Sigmoid colon (tissue), 4 donors: Measurements from ENCODE around the gene SCAF11.

Experiments used
- CTCF ChIP-seq, 4 experiments: fragments of 450-650 bp in 3 of 4; fragments of 200-600 bp in 1 of 4; IDR thresholded peaks; one replicate each; pipeline ENCODE4 v1.5.1; 2016 to 2019; ENCODE audit warnings: antibody characterized with exemption in 4 of 4, mild to moderate bottlenecking in 3 of 4, moderate library complexity in 2 of 4
- POLR2A ChIP-seq, 2 donors: fragments of 450-650 bp; IDR thresholded peaks; one replicate each; pipeline ENCODE4 v1.6.1; 2016; ENCODE audit warnings: antibody characterized with exemption in 2 of 2, mild to moderate bottlenecking in 2 of 2, moderate library complexity in 2 of 2
- POLR2AphosphoS5 ChIP-seq, 4 donors: sonication (generic); formaldehyde crosslinking; IDR thresholded peaks; one replicate each; pipeline ENCODE4 v1.6.1; 2017; ENCODE audit warnings: antibody characterized with exemption in 4 of 4

GRCh38 chr12:45977620-45978019 lies 12.8 kb downstream of the SCAF11 start:
- TF ChIP-seq CTCF (IDR thresholded peaks at IDR 0.05), result no peak
- no peak for TF ChIP-seq POLR2A (IDR thresholded peaks at IDR 0.05)
- TF ChIP-seq POLR2AphosphoS5 (IDR thresholded peaks at IDR 0.05), result no peak
